Left lung (tissue), 10 donors: ENCODE data around the gene C14orf93. TPM values are rescaled to one million over a fixed set of nuclear protein-coding genes. Genes with fewer than 3 reads are reported as not detected.

ENCODE experiments used
- ATAC-seq: fragments of 200-7000 bp; cut with Tn5 transposase; one replicate; pipeline ENCODE4 v1.9.1; 2020; ENCODE audit warnings: moderate library complexity
- DNase-seq, 4 donors: peaks; one replicate each; pipeline ENCODE4 v3.0.0-alpha.2; 2013 to 2020
- H3K27ac ChIP-seq, 2 donors: fragments of 200-600 bp; sonication (generic) in 1 of 2; one replicate each; pipeline versions ENCODE4 v1.5.0 to v1.8.0; 2020 to 2021
- H3K27me3 ChIP-seq, 2 donors: fragments of 200-600 bp; sonication (generic) in 1 of 2; one replicate each; pipeline versions ENCODE4 v1.5.0 to v1.8.0; 2020 to 2021
- H3K36me3 ChIP-seq, 2 donors: fragments of 200-600 bp; sonication (generic) in 1 of 2; one replicate each; pipeline versions ENCODE4 v1.5.0 to v1.8.0; 2020 to 2021
- H3K4me1 ChIP-seq, 2 donors: fragments of 200-600 bp; one replicate each; pipeline ENCODE4 v1.8.0; 2021
- H3K4me3 ChIP-seq, 2 donors: fragments of 200-600 bp; sonication (generic) in 1 of 2; one replicate each; pipeline versions ENCODE4 v1.5.0 to v1.8.0; 2020 to 2021; ENCODE audit warnings: mild to moderate bottlenecking in 1 of 2
- H3K9me3 ChIP-seq, 2 donors: fragments of 200-600 bp; sonication (generic) in 1 of 2; one replicate each; pipeline versions ENCODE4 v1.5.0 to v1.8.0; 2020 to 2021
- intact Hi-C, 2 donors: fragments of 100-400 bp; cut with DNase I; formaldehyde crosslinking; loops; one replicate each; pipeline versions ENCODE4 v1.11.2 to v1.14.2; 2022
- polyA plus RNA-seq, 6 donors: library from polyadenylated mRNA; unstranded; fragments of 120-200 nt; gene quantifications; one replicate each; pipeline ENCODE4 v1.2.1, GENCODE V29; 2013; ENCODE audit not compliant: insufficient read length in 6 of 6
- total RNA-seq, 2 donors: library from RNA; stranded (reverse); fragmentation: NEBNext Ultra II Directional; extraction: Animal tissue kit (Norgen Biotek cat#: 25700); gene quantifications; one replicate each; pipeline ENCODE4 v1.2.1, GENCODE V29; 2021
- TF ChIP-seq, protein P1 (sequence below), 2 donors: fragments of 200-600 bp; sonication (generic) in 1 of 2; IDR thresholded peaks; one replicate each; pipeline versions ENCODE4 v1.5.0 to v1.8.0; 2021; ENCODE audit warnings: antibody characterized with exemption in 2 of 2
- donor health status: DM: no; HTN: yes; CAD: no.
- donor health status: DM: no; HTN: no; CAD: no.

The C14orf93 gene
- total and polyA plus RNA-seq, 8 donors, result 8.3 to 24.0 (median 21.3) TPM

DNA sequence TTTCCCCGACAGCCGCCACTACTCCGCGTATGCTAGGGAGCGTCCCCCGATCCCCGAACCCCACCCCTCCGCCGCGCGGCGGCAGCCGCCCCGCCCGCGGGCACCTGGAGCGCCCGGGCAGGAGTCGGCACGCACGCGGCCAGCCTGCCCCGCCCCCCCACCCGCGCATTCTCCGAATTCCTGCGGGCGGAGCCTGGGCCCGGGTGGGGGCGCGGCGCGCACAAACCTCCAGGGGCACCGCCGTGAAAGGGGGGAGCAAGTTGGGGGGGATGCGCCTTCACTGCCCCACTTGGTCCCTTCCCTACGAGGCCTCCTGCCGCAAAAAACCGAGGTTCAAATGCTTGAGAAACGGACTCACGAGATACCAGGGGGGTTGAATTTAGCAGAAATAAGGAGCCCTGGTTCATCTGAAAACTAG is 29.3 kb downstream of the C14orf93 start:
- peak overlapping the region; percentile 69 to 82 for H3K4me3 ChIP-seq
- no peaks in the 10 kb centered on the region for H3K36me3 ChIP-seq
- no peaks in the 10 kb centered on the region for H3K9me3 ChIP-seq
- TF ChIP-seq, protein P1, sequence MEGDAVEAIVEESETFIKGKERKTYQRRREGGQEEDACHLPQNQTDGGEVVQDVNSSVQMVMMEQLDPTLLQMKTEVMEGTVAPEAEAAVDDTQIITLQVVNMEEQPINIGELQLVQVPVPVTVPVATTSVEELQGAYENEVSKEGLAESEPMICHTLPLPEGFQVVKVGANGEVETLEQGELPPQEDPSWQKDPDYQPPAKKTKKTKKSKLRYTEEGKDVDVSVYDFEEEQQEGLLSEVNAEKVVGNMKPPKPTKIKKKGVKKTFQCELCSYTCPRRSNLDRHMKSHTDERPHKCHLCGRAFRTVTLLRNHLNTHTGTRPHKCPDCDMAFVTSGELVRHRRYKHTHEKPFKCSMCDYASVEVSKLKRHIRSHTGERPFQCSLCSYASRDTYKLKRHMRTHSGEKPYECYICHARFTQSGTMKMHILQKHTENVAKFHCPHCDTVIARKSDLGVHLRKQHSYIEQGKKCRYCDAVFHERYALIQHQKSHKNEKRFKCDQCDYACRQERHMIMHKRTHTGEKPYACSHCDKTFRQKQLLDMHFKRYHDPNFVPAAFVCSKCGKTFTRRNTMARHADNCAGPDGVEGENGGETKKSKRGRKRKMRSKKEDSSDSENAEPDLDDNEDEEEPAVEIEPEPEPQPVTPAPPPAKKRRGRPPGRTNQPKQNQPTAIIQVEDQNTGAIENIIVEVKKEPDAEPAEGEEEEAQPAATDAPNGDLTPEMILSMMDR (IDR thresholded peaks at IDR 0.05), result no peak
- DNase-seq, result peak; percentile 23 to 89 (median 44)
- H3K4me1 ChIP-seq, result peaks cover 32 to 57% of the 10 kb centered on the region in 2 donors
- intact Hi-C loops, result loop anchor here in 1 of 2 donors (10.0 kb wide), 1 partner anchor 74 kb away; the partner anchor contains the start of gene CDH24
- H3K27ac ChIP-seq, result peak overlapping the region; percentile 71 to 72
- H3K27me3 ChIP-seq, result peaks cover 7 to 43% of the 10 kb centered on the region in 2 donors
- peak; percentile 37 for ATAC-seq

DNA sequence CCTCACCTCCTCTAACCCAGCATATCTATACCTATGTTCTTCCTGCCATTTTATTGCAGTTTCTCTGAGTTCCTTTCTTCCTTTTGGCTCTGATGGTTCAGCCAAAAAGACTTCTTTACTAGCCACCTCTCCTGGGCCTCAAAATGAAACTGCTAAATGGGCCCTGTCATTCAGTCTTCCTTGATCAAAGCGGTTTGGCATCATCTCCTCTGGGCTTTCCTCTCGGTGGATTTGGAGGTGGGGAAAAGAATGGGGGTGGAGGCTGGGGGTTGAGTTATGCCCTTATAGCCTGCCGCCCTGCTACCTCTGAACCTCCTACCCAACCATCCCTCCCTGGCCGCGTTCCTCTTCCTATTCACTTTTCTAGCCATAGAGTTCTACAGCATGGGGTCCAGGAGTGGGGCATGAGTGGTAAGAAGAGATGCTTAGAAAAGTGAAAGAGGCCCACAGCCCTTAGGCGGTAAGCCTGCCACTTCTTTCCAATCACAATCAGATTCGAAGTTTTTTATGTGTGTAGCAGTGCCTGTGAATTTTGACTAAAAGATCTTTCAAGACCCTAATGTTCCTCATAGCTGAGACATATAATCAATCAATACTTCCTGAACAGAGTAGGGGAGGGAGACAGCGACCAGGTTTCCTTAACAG is 30.1 kb downstream of the C14orf93 start:
- no peak for DNase-seq
- intact Hi-C loops, result loop anchor here in 1 of 2 donors (10.0 kb wide), 1 partner anchor 75 kb away; the partner anchor contains the start of gene CDH24
- no peaks in the 10 kb centered on the region for H3K36me3 ChIP-seq
- H3K4me3 ChIP-seq, result peak overlapping the region; percentile 69 to 82
- ATAC-seq, result no peak
- TF ChIP-seq, protein P1 (IDR thresholded peaks at IDR 0.05), result no peak
- peaks cover 32 to 60% of the 10 kb centered on the region in 2 donors for H3K4me1 ChIP-seq
- no peaks in the 10 kb centered on the region for H3K9me3 ChIP-seq
- H3K27me3 ChIP-seq, result peaks cover 7 to 43% of the 10 kb centered on the region in 2 donors
- H3K27ac ChIP-seq, result peak overlapping the region; percentile 67 to 72

DNA sequence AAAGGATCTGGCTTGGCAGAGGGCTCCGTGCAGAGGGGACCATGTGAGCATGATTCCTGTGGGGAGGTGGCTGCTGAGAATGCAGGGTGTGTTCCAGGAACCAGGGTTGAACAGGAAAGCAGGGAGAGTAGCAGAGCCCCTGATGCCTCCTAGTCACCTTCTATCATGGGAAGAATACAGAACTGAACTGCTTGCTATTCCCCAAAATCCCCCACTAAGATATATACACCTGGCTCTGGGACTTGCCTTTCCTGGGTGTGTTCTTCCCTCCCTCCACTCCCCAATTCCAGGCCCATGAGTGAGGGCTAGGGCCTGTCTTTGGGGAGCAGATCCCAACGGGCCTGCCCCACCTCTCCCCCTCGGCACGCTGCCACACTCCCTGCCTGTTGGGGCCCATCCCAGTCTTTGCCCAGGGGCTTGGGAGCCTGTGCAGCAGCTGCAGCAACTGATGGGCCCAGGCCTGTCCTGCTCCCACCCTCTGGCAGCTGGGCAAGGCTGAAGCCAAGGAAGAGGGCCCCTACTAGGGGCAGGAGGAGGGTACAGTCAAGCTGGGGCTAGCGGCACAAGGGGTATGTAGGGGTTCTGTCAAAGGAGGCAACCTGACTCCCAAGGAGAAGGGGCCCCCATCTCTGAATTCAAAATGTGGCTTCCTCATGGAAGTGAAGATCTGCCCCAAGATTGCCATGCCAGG is 30.8 kb downstream of the C14orf93 start:
- TF ChIP-seq, protein P1 (IDR thresholded peaks at IDR 0.05), result no peak
- no peak for ATAC-seq
- DNase-seq, result no peak
- H3K27me3 ChIP-seq, result peaks cover 7 to 43% of the 10 kb centered on the region in 2 donors
- intact Hi-C loops, result no loop called here
- no peaks in the 10 kb centered on the region for H3K9me3 ChIP-seq
- H3K36me3 ChIP-seq, result no peaks in the 10 kb centered on the region
- peak overlapping the region; percentile 67 to 70 for H3K27ac ChIP-seq
- peak overlapping the region in 1 of 2 donors; percentile 69 for H3K4me3 ChIP-seq
- peaks cover 32 to 62% of the 10 kb centered on the region in 2 donors for H3K4me1 ChIP-seq

DNA sequence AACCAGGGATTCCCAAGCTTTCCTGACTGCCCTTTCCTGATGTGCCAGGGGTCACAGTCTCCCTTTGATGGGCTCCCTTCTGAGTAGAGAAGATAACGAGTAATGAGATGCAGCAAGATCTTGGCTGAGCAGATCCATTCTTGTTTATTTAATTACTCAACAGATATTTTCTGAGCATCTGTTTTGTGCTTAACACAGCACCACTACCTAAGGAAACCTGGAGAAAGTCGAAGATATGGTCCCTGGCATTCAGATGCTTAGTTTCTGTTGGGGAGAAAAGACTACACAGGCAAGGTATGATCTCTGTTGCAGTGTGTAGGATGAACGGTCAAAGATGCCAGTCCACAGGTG is 31.5 kb downstream of the C14orf93 start:
- H3K4me3 ChIP-seq, result no peak overlapping the region

More for the DNA sequence above, 31.5 kb downstream of the C14orf93 start:
- no peaks in the 10 kb centered on the region for H3K36me3 ChIP-seq
- DNase-seq, result no peak
- H3K9me3 ChIP-seq, result no peaks in the 10 kb centered on the region
- intact Hi-C loops, result no loop called here
- peaks cover 32 to 64% of the 10 kb centered on the region in 2 donors for H3K4me1 ChIP-seq
- peaks cover 7 to 43% of the 10 kb centered on the region in 2 donors for H3K27me3 ChIP-seq
- TF ChIP-seq, protein P1 (IDR thresholded peaks at IDR 0.05), result no peak
- no peak for ATAC-seq
- peak overlapping the region; percentile 67 to 70 for H3K27ac ChIP-seq
